Fibroblast of lung (primary cell): ENCODE results near the gene FNDC7. TPM values are rescaled to one million over a fixed set of nuclear protein-coding genes. Genes with fewer than 3 reads are reported as not detected.

Experiments
- DNase-seq, 2 donors: peaks; one replicate each; pipeline versions ENCODE4 v3.0.0 to v3.0.0-alpha.2; 2010; ENCODE audit warnings: low read depth in 2 of 2
- H2AFZ ChIP-seq: 2 replicates; pipeline ENCODE4 v1.5.1; 2012; ENCODE audit warnings: low read length, control low read depth, inconsistent platforms
- H3K27ac ChIP-seq: 2 replicates; pipeline ENCODE4 v1.5.1; 2011; ENCODE audit warnings: low read length, control low read depth; ENCODE audit not compliant: insufficient read depth
- H3K27me3 ChIP-seq: 2 replicates; pipeline ENCODE4 v1.5.1; 2011; ENCODE audit warnings: mild to moderate bottlenecking, low read length; ENCODE audit not compliant: control insufficient read depth, insufficient read depth
- H3K36me3 ChIP-seq: 2 replicates; pipeline ENCODE4 v1.5.1; 2011; ENCODE audit warnings: low read length; ENCODE audit not compliant: control insufficient read depth, insufficient read depth
- H3K4me1 ChIP-seq: 2 replicates; pipeline ENCODE4 v1.5.1; 2011; ENCODE audit warnings: low read length; ENCODE audit not compliant: control insufficient read depth, insufficient read depth; ENCODE audit errors: extremely low read depth
- H3K4me2 ChIP-seq: 2 replicates; pipeline ENCODE4 v1.5.1; 2011; ENCODE audit warnings: low read length, control low read depth; ENCODE audit not compliant: insufficient read depth; ENCODE audit errors: extremely low read depth
- H3K4me3 ChIP-seq, 4 experiments: fragments of 200-600 bp in 1 of 4; sonication (generic) in 1 of 4; replicated peaks in 1 of 4; 2 replicates each; pipeline ENCODE4 v1.5.1; 2011 to 2016; ENCODE audit warnings: low read length in 4 of 4, low read depth in 3 of 4, mild to moderate bottlenecking in 3 of 4, control low read depth in 2 of 4, inconsistent platforms in 1 of 4, mixed read lengths in 1 of 4; ENCODE audit not compliant: insufficient read depth in 1 of 4; ENCODE audit errors: control extremely low read depth in 1 of 4
- H3K79me2 ChIP-seq: 2 replicates; pipeline ENCODE4 v1.5.1; 2012; ENCODE audit warnings: mild to moderate bottlenecking, low read length, inconsistent platforms; ENCODE audit not compliant: control insufficient read depth, insufficient read depth
- H3K9ac ChIP-seq: 2 replicates; pipeline ENCODE4 v1.5.1; 2011; ENCODE audit warnings: mild to moderate bottlenecking, low read length, control low read depth; ENCODE audit not compliant: insufficient read depth
- H3K9me3 ChIP-seq: 2 replicates; pipeline ENCODE4 v1.5.1; 2012; ENCODE audit warnings: low read depth, low read length; ENCODE audit not compliant: control insufficient read depth, insufficient read depth
- H4K20me1 ChIP-seq: 2 replicates; pipeline ENCODE4 v1.5.1; 2011; ENCODE audit warnings: low read length; ENCODE audit not compliant: control insufficient read depth, insufficient read depth; ENCODE audit errors: extremely low read depth
- CTCF ChIP-seq, 2 donors: IDR thresholded peaks in 1 of 2; conservative IDR thresholded peaks in 1 of 2; 1 replicate in 1 of 2; 2 replicates in 1 of 2; pipeline ENCODE4 v1.5.1; 2011 to 2012; ENCODE audit warnings: low read length in 2 of 2, control low read depth in 1 of 2, inconsistent platforms in 1 of 2, low read depth in 1 of 2, mild to moderate bottlenecking in 1 of 2
- EZH2 ChIP-seq: IDR thresholded peaks from 2 replicates; pipeline ENCODE4 v1.5.1; 2012; ENCODE audit warnings: low read length, control low read depth, mild to moderate bottlenecking; ENCODE audit errors: missing control alignments
- polyA minus RNA-seq: library from RNA; depleted of rRNA, polyadenylated mRNA; stranded (reverse); fragments of >200 nt; gene quantifications from 2 replicates; pipeline ENCODE4 v1.2.3, GENCODE V29; 2011; ENCODE audit warnings: low replicate concordance
- polyA plus RNA-seq, 2 donors: library from polyadenylated mRNA; depleted of rRNA in 1 of 2; stranded (reverse) in 1 of 2; unstranded in 1 of 2; fragments of >200 nt; gene quantifications; 2 replicates each; pipeline ENCODE4 v1.2.1, GENCODE V29; 2011 to 2012; ENCODE audit warnings: missing spikeins in 1 of 2
- total RNA-seq: library from RNA; depleted of rRNA; stranded (reverse); fragments of >200 nt; gene quantifications from 2 replicates; pipeline ENCODE4 v1.2.1, GENCODE V29; 2014

Gene FNDC7
- total RNA-seq (under 0.01 and 0.17 TPM in 2 replicates), polyA plus RNA-seq (0.03 and 0.06 TPM in 2 replicates), polyA minus RNA-seq (2.3 TPM in 1 of 2 replicates, not detected in the other)
- polyA plus RNA-seq (2012): 0.08 TPM in 1 of 2 replicates, not detected in the other

GRCh38 chr1:108712606-108713150 is at the start of gene FNDC7:
Gene FNDC7, plus strand, starts transcription at chr1:108712908. Its CDS starts 26 bp downstream, at chr1:108712934.
- Histone ChIP-seq H3K9ac (no peak within 1 kb of the TSS), H3K79me2 (no peaks in the 10 kb centered on the region), H3K4me1 (no peaks in the 10 kb centered on the region), H2AFZ (peak within 1 kb of the TSS; percentile 48), H3K4me3 (no peak within 1 kb of the TSS), H3K27ac (no peak within 1 kb of the TSS), H3K9me3 (no peaks in the 10 kb centered on the region), H3K27me3 (no peaks in the 10 kb centered on the region), H3K36me3 (no peaks in the 10 kb centered on the region), H3K4me2 (no peak within 1 kb of the TSS), H4K20me1 (no peaks in the 10 kb centered on the region)
- TF ChIP-seq EZH2: no peak
- TF ChIP-seq CTCF (conservative IDR thresholded peaks at IDR 0.05 in 1 of 2, IDR thresholded peaks at IDR 0.05 in 1 of 2; ENCODE audit: low read depth in 1 of 2, low read length in 2 of 2): no peak
- DNase-seq: peak in 1 of 2 donors; percentile 74

GRCh38 chr1:108663074-108663473 is 49.6 kb upstream of the FNDC7 start:
- Histone ChIP-seq H4K20me1 (no peaks in the 10 kb centered on the region), H3K9me3 (no peaks in the 10 kb centered on the region), H3K4me2 (no peak overlapping the region), H3K27me3 (no peaks in the 10 kb centered on the region), H3K4me3 (no peak overlapping the region), H3K79me2 (no peaks in the 10 kb centered on the region), H3K27ac (no peak overlapping the region), H2AFZ (no peak overlapping the region), H3K36me3 (no peaks in the 10 kb centered on the region), H3K4me1 (no peaks in the 10 kb centered on the region), H3K9ac (no peak overlapping the region)
- peak in 1 of 2 donors; percentile 20 for DNase-seq
- TF ChIP-seq EZH2: no peak
- peak in 1 of 2 donors; percentile 6 for TF ChIP-seq CTCF (conservative IDR thresholded peaks at IDR 0.05 in 1 of 2, IDR thresholded peaks at IDR 0.05 in 1 of 2; ENCODE audit: low read depth in 1 of 2, low read length in 2 of 2)

- DNase-seq: no peak
- no peaks in the 10 kb centered on the region for H4K20me1 ChIP-seq
- no peaks in the 10 kb centered on the region for H3K4me1 ChIP-seq
- no peaks in the 10 kb centered on the region for H3K27me3 ChIP-seq
- H3K4me2 ChIP-seq: no peak overlapping the region
- H3K36me3 ChIP-seq: no peaks in the 10 kb centered on the region
- H3K9me3 ChIP-seq: no peaks in the 10 kb centered on the region
- TF ChIP-seq EZH2 (no peak), CTCF (conservative IDR thresholded peaks at IDR 0.05 in 1 of 2, IDR thresholded peaks at IDR 0.05 in 1 of 2; ENCODE audit: low read depth in 1 of 2, low read length in 2 of 2) (no peak)
- H3K9ac ChIP-seq: no peak overlapping the region
- no peak overlapping the region for H3K4me3 ChIP-seq
- H2AFZ ChIP-seq: no peak overlapping the region
- no peak overlapping the region for H3K27ac ChIP-seq
- no peaks in the 10 kb centered on the region for H3K79me2 ChIP-seq
These were observed 48.2 kb upstream of the FNDC7 start for GRCh38 chr1:108664481-108664880.
